Measurements from ENCODE around the gene PRKD1.

PRKD1 gene

DNA sequence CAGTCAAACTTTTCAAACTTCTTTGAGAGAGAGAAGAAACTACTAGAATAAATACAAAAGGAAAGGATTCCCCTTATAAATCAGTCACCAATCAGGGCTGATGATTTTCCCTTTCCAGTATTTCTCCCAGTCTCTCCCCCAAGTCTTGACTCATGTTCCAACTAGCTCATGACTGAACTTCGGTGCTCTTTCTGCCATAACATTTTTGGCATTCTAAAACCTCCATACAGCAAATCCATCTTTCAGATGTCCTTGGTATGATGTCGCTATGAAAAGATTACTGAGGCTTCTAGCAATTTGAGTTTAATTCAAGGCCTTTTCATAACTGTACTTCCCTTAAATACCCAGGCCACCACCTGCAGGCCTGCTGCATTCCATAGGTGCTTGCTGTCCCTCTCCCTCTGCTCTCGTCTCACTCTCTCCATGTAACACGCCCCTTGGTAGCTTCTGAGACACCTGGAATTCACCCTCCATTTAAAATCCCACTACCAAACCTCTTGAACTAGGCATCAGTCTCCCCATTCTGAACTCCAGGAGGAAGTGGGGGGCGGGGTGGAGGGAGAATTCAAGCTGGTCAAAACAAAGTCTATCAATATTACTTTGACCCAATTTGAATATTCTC lies 2.4 kb downstream of the PRKD1 start:
- TF ChIP-seq YY1 (IDR thresholded peaks at IDR 0.05; ENCODE audit: low read depth) (no peak), ZBTB7A (IDR thresholded peaks at IDR 0.05; ENCODE audit: low read depth) (no peak), FOXM1 (IDR thresholded peaks at IDR 0.05; ENCODE audit: borderline replicate concordance, low read depth) (no peak), REST (IDR thresholded peaks at IDR 0.05; ENCODE audit: low read depth) (no peak), TCF12 (IDR thresholded peaks at IDR 0.05; ENCODE audit: low read depth) (no peak), MAX (IDR thresholded peaks at IDR 0.05) (no peak), EGR1 (IDR thresholded peaks at IDR 0.05) (no peak), NFIC (IDR thresholded peaks at IDR 0.05) (no peak), EP300 (IDR thresholded peaks at IDR 0.05; ENCODE audit: borderline replicate concordance) (no peak), RAD21 (IDR thresholded peaks at IDR 0.05; ENCODE audit: low read depth) (no peak), CEBPB (IDR thresholded peaks at IDR 0.05) (no peak), CREB1 (IDR thresholded peaks at IDR 0.05; ENCODE audit: low read depth) (no peak), TEAD4 (IDR thresholded peaks at IDR 0.05) (no peak), TAF1 (IDR thresholded peaks at IDR 0.05; ENCODE audit: low read depth) (no peak)

DNA sequence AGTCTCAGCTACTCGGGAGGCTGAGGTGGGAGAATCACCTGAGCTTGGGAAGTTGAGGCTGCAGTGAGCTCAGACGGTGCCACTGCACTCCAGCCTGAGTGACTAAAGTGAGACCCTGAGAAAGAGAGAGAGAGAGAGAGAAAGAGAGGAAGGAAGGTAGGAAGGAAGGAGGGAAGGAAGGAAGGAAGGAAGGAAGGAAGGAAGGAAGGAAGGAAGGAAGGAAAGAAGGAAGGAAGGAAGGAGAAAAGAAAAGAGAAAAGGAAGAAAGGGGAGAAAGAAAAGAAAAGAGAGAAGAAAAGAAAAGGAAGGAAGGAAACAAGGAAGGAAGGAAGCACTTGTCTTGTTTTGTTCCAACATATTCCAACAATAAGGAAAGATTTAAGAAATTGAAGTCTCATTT lies 7.8 kb downstream of the PRKD1 start:
- TF ChIP-seq CREB1 (IDR thresholded peaks at IDR 0.05; ENCODE audit: low read depth) (no peak), EP300 (IDR thresholded peaks at IDR 0.05; ENCODE audit: borderline replicate concordance) (no peak), REST (IDR thresholded peaks at IDR 0.05; ENCODE audit: low read depth) (no peak), TAF1 (IDR thresholded peaks at IDR 0.05; ENCODE audit: low read depth) (no peak), MAX (IDR thresholded peaks at IDR 0.05) (no peak), RAD21 (IDR thresholded peaks at IDR 0.05; ENCODE audit: low read depth) (no peak), TEAD4 (IDR thresholded peaks at IDR 0.05) (no peak), YY1 (IDR thresholded peaks at IDR 0.05; ENCODE audit: low read depth) (no peak), NFIC (IDR thresholded peaks at IDR 0.05) (no peak), EGR1 (IDR thresholded peaks at IDR 0.05) (no peak), CEBPB (IDR thresholded peaks at IDR 0.05) (no peak), ZBTB7A (IDR thresholded peaks at IDR 0.05; ENCODE audit: low read depth) (no peak), USF1 (IDR thresholded peaks at IDR 0.05) (no peak), TCF12 (IDR thresholded peaks at IDR 0.05; ENCODE audit: low read depth) (no peak)

DNA sequence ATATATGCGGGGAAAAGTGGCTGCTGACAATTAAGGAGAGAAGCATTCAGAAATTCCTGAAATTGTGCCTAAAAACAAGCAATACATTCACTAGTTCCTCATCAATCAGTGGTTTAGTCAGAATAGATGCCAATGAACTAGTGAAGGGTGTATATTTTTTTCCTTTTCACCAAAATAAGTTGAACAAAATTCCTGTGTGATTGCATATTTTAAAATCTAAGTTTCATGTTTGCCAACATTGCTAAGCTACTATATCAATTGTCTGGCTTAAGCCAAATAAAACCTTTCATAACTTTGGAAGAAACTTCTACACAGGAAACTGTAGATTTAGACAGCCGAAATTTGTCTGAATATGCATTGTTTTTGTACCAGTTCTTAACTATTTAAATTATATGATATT lies 8.7 kb downstream of the PRKD1 start:
- TF ChIP-seq CREB1 (IDR thresholded peaks at IDR 0.05; ENCODE audit: low read depth) (no peak), ZBTB7A (IDR thresholded peaks at IDR 0.05; ENCODE audit: low read depth) (no peak), MAX (IDR thresholded peaks at IDR 0.05) (no peak), TCF12 (IDR thresholded peaks at IDR 0.05; ENCODE audit: low read depth) (no peak), CEBPB (IDR thresholded peaks at IDR 0.05) (no peak), TAF1 (IDR thresholded peaks at IDR 0.05; ENCODE audit: low read depth) (no peak), TEAD4 (IDR thresholded peaks at IDR 0.05) (no peak), FOXM1 (IDR thresholded peaks at IDR 0.05; ENCODE audit: borderline replicate concordance, low read depth) (no peak), EP300 (IDR thresholded peaks at IDR 0.05; ENCODE audit: borderline replicate concordance) (no peak)

DNA sequence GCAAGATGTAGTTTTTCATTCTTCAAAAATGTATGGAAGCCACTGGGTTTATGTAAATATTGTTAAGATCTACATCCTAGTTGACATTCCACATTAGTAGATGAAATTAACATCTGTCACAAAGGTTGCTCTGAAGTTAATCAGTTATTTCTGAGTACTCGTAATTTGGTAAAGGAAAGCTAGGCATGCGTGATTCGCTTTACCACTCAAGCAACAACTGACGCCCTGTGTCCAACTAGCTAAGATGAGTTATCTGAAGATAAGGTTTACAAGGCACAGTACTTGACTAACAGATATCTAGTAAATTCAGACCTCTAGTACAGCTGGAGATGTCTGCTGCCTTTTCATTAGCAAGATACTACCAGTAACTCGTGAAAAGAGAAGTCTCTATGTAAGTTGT lies 14.1 kb downstream of the PRKD1 start:
- TF ChIP-seq TAF1 (IDR thresholded peaks at IDR 0.05; ENCODE audit: low read depth): no peak
- no peak for TF ChIP-seq YY1 (IDR thresholded peaks at IDR 0.05; ENCODE audit: low read depth)
- TF ChIP-seq TCF12 (IDR thresholded peaks at IDR 0.05; ENCODE audit: low read depth): no peak
- TF ChIP-seq FOXM1 (IDR thresholded peaks at IDR 0.05; ENCODE audit: borderline replicate concordance, low read depth): no peak
- TF ChIP-seq MAX (IDR thresholded peaks at IDR 0.05): no peak

DNA sequence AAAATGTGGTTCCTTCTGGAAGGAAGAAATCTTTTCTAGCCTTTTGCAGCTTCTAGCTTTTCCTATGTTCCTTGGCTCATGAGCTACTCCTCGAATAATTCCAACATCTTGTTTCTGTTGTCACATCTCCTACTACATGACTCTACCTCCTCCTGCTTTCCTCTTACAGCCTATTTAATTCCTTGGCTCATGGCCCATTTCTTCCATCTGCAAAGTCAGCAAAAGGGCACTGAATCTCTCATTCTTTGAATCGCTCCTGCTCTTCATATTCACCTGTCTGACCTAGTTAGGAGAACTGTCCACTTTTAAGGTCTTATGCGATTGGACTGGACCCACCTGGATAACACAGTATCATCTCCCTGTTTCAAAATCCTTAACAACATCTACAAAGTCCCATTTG lies 15.8 kb downstream of the PRKD1 start:
- no peak for TF ChIP-seq TCF12 (IDR thresholded peaks at IDR 0.05; ENCODE audit: low read depth)
- no peak for TF ChIP-seq YY1 (IDR thresholded peaks at IDR 0.05; ENCODE audit: low read depth)
- TF ChIP-seq EGR1 (IDR thresholded peaks at IDR 0.05): no peak
- TF ChIP-seq REST (IDR thresholded peaks at IDR 0.05; ENCODE audit: low read depth): no peak
- TF ChIP-seq ZBTB7A (IDR thresholded peaks at IDR 0.05; ENCODE audit: low read depth): no peak
- TF ChIP-seq USF1 (IDR thresholded peaks at IDR 0.05): no peak

Data from Ishikawa (cell line).